Measurements from ENCODE around the gene TXNDC8. TPM values are rescaled to one million over a fixed set of nuclear protein-coding genes. Genes with fewer than 3 reads are reported as not detected.

Gene TXNDC8
- total RNA-seq, 6 donors from 2014 or later = not detected

- peaks cover 25 to 47% (median 31%) of the 10 kb centered on the region in 4 donors for H3K4me1 ChIP-seq
- peak overlapping the region in 3 of 4 donors; percentile 91 to 97 (median 96) for H3K27ac ChIP-seq
- ATAC-seq (ENCODE audit: low FRiP score in 2 of 2) (no peak), DNase-seq (no peak)
- H3K4me3 ChIP-seq = peak overlapping the region in 3 of 4 donors; percentile 76 to 95 (median 91)
- 86 to 91% methylated on average over 2 of the region's 2 CpGs for WGBS, 2 donors
- H3K9me3 ChIP-seq = no peaks in the 10 kb centered on the region
- H3K27me3 ChIP-seq = no peaks in the 10 kb centered on the region
- TF ChIP-seq POLR2AphosphoS5 (IDR thresholded peaks at IDR 0.05) (no peak), CTCF (IDR thresholded peaks at IDR 0.05) (no peak), POLR2A (IDR thresholded peaks at IDR 0.05) (no peak), EP300 (IDR thresholded peaks at IDR 0.05) (no peak)
- peaks cover 0 to 14% (median 10%) of the 10 kb centered on the region in 4 donors for H3K36me3 ChIP-seq
These were observed 83.2 kb downstream of the TXNDC8 start for GRCh38 chr9:110254500-110254899.

Small RNAs within 50 kb of the gene (small RNA-seq; reads per million reads assigned to genes)
- 0 reads per million in 4 donors for gene RNU6-1039P

Other genes with a start within 250 kb of the TXNDC8 start
- 10 to 100 TPM in 5 of 6 donors, 1 to 10 TPM in 1; 6.3 to 26.3 (median 15.9) TPM for gene C9orf152, start 129.7 kb downstream of the TXNDC8 start, total RNA-seq
- gene TXN, start 81.4 kb downstream of the TXNDC8 start, total RNA-seq = 100 to 1,000 TPM in 4 of 6 donors, 10 to 100 TPM in 2; 27.2 to 179 (median 165) TPM
- 10 to 100 TPM; 25.4 to 54.5 (median 33.0) TPM for gene SVEP1, start 241.9 kb upstream of the TXNDC8 start, total RNA-seq